Neural cell (in vitro differentiated cells): ENCODE results near the gene CD84.

Source experiments
- CTCF ChIP-seq: fragments of 450-650 bp; IDR thresholded peaks from 2 replicates; pipeline ENCODE4 v1.5.1; 2014; ENCODE audit warnings: antibody characterized with exemption, mild to moderate bottlenecking, moderate library complexity; ENCODE audit not compliant: poor library complexity, severe bottlenecking
- EZH2 ChIP-seq: fragments of 200-600, 300-800 bp; shearing (Covaris generic), sonication (generic); IDR thresholded peaks from 2 replicates; pipeline ENCODE4 v1.6.1; 2014; ENCODE audit warnings: antibody characterized with exemption, low read length, borderline replicate concordance, mild to moderate bottlenecking; ENCODE audit not compliant: insufficient read depth, poor library complexity, severe bottlenecking

GRCh38 chr1:160584784-160585183, 5.5 kb upstream of the CD84 start:
- TF ChIP-seq CTCF: no peak
- no peak for TF ChIP-seq EZH2
